PC-9 (cell line): ENCODE measurements around the gene DLG2.

Experiments used
- EZH2 ChIP-seq: fragments of 200-600 bp; sonication (generic); IDR thresholded peaks from 2 replicates; pipeline ENCODE4 v1.8.0; 2017; ENCODE audit warnings: antibody characterized with exemption, low read depth
- TF ChIP-seq, protein P1 (sequence below): fragments of 200-600 bp; sonication (generic); conservative IDR thresholded peaks from 2 replicates; pipeline ENCODE4 v1.6.1; 2017; ENCODE audit warnings: mixed run types, antibody characterized with exemption, mild to moderate bottlenecking, moderate library complexity

DNA sequence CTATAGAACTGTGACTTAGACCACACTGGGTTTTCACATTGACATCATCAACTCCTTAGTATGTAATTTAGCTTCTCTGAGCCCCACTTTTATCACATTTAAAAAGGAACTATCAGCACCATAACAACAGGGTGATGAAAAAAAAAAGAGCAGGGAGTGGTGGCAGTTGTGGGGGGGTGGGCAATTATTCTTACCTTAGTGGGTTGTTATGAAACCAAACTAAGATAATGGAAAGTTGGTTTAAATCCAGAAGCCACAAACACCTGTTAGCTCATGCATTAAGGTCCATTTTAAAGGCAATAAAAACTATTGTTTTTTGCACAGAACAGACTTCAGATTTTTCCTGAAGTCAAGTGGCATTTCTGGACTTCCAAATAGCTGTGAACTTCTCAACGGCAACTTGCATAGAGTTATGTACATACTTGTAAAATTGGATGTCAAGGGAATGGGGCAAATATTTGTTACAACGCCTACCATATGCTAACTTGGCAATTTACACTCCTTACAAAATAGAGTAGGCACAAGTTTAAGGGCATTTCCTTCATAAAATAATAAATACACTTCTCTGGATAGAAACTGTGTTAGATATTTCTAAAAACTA lies 793.6 kb downstream of the DLG2 start:
- TF ChIP-seq, protein P1, sequence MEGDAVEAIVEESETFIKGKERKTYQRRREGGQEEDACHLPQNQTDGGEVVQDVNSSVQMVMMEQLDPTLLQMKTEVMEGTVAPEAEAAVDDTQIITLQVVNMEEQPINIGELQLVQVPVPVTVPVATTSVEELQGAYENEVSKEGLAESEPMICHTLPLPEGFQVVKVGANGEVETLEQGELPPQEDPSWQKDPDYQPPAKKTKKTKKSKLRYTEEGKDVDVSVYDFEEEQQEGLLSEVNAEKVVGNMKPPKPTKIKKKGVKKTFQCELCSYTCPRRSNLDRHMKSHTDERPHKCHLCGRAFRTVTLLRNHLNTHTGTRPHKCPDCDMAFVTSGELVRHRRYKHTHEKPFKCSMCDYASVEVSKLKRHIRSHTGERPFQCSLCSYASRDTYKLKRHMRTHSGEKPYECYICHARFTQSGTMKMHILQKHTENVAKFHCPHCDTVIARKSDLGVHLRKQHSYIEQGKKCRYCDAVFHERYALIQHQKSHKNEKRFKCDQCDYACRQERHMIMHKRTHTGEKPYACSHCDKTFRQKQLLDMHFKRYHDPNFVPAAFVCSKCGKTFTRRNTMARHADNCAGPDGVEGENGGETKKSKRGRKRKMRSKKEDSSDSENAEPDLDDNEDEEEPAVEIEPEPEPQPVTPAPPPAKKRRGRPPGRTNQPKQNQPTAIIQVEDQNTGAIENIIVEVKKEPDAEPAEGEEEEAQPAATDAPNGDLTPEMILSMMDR = no peak
- no peak for TF ChIP-seq EZH2
